A673 (cell line): ENCODE measurements around the gene SREBF1. TPM values are rescaled to one million over a fixed set of nuclear protein-coding genes. Genes with fewer than 3 reads are reported as not detected.

Source experiments
- BruUV-seq: library from RNA; stranded (reverse); fragments of 400-500 nt; replicated peaks from 2 replicates; lab custom pipeline; 2021; lab: Mats Ljungman, UMichigan
- CTCF ChIA-PET: fragments of 300-600 bp; sonication (Branson Sonifier 250); formaldehyde crosslinking; loops from one replicate; lab custom pipeline; 2022; ENCODE audit warnings: antibody characterized with exemption; lab: Charles Lee
- POLR2A ChIA-PET: fragments of 300-600 bp; sonication (Branson Sonifier 250); formaldehyde crosslinking; loops from one replicate; lab custom pipeline; 2022; ENCODE audit warnings: antibody characterized with exemption; ENCODE audit not compliant: low non-redundant PET; lab: Charles Lee
- DNase-seq: peaks from one replicate; pipeline ENCODE4 v3.0.0-alpha.2; 2015; ENCODE audit warnings: low spot score
- H3K27ac ChIP-seq: fragments of 200-600 bp; sonication (generic); 2 replicates; pipeline ENCODE4 v1.5.1; 2016; ENCODE audit warnings: mixed run types, low read depth, mild to moderate bottlenecking, mixed read lengths, antibody characterized with exemption, low read length; ENCODE audit not compliant: poor library complexity, severe bottlenecking
- H3K27me3 ChIP-seq: fragments of 200-600 bp; sonication (generic); replicated peaks from 2 replicates; pipeline ENCODE4 v1.6.1; 2017; ENCODE audit warnings: mixed run types, low read depth, mild to moderate bottlenecking, mixed read lengths, antibody characterized with exemption, low read length; ENCODE audit not compliant: insufficient read depth, poor library complexity
- H3K36me3 ChIP-seq: fragments of 200-600 bp; sonication (generic); 2 replicates; pipeline ENCODE4 v1.6.1; 2016; ENCODE audit warnings: mixed run types, mild to moderate bottlenecking, mixed read lengths, antibody characterized with exemption, low read length; ENCODE audit not compliant: insufficient read depth, poor library complexity, severe bottlenecking
- H3K4me1 ChIP-seq: fragments of 200-600 bp; sonication (generic); 2 replicates; pipeline ENCODE4 v1.6.1; 2017; ENCODE audit warnings: mixed run types, mild to moderate bottlenecking, mixed read lengths, antibody characterized with exemption, low read length; ENCODE audit not compliant: insufficient read depth, poor library complexity, severe bottlenecking
- H3K4me3 ChIP-seq: fragments of 200-600 bp; sonication (generic); 2 replicates; pipeline ENCODE4 v1.5.1; 2016; ENCODE audit warnings: low read depth, mixed run types, mild to moderate bottlenecking, mixed read lengths, low read length; ENCODE audit not compliant: poor library complexity, severe bottlenecking
- H3K9me3 ChIP-seq: fragments of 200-600 bp; sonication (generic); 2 replicates; pipeline ENCODE4 v1.6.1; 2016; ENCODE audit warnings: mixed run types, low read depth, mild to moderate bottlenecking, mixed read lengths, antibody characterized with exemption, low read length; ENCODE audit not compliant: poor library complexity, severe bottlenecking
- EZH2 ChIP-seq: fragments of 200-600 bp; sonication (generic); IDR thresholded peaks from 2 replicates; pipeline ENCODE4 v1.6.1; 2017; ENCODE audit warnings: borderline replicate concordance, low read depth, mild to moderate bottlenecking, mixed read lengths, antibody characterized with exemption, low read length; ENCODE audit not compliant: poor library complexity, severe bottlenecking
- intact Hi-C: fragments of 100-400 bp; cut with micrococcal nuclease; formaldehyde crosslinking; loops from one replicate; pipeline ENCODE4 v1.10.0; 2022; ENCODE audit not compliant: unreplicated experiment
- total RNA-seq: library from RNA; stranded (reverse); gene quantifications from 2 replicates; pipeline ENCODE4 v1.2.3, GENCODE V29; 2021
- TF ChIP-seq, protein P1 (sequence below): fragments of 300-800, 200-600 bp; sonication (generic); conservative IDR thresholded peaks from 2 replicates; pipeline ENCODE4 v1.5.1; 2017; ENCODE audit warnings: low read depth, mild to moderate bottlenecking, antibody characterized with exemption, low read length, moderate library complexity, mixed read lengths

The SREBF1 gene
- total RNA-seq, 1 experiment from 2014 or later = 240 TPM

DNA sequence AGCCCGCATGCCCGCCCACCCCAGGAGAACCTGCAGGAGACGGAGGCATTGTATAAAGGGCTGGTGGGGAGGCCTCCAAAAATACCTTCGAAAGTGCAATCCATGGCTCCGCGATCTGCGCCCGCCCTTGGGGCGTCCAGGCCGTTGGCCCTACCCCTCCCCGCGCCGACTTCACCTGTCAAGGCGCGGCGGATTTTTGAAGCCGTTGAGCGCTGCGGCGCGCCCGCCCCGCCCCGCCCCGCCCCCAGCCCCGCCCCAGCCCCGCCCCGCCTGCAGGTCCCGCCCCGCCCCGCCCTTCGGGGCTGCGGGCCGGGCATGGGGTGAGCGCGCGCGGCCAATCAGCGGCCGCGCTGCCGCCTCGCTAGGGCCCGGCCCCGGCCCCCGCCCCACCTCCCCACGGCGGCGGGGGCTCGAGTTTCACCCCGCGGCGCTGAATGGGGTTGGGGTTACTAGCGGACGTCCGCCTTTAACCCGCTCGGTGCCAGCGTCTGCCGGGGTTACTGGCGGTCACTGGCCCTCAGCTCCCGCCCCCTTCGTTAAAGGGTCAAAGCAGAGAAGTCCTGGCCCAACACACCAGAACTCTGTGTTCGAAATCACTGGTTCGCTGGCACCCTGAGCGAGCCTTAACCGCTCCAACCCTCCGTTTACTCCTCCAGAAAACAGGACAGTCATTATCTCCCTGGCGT lies 13.2 kb downstream of the SREBF1 start:
- peak overlapping the region; percentile 72 for H3K4me3 ChIP-seq
- H3K36me3 ChIP-seq = peaks cover 42% of the 10 kb centered on the region
- H3K27ac ChIP-seq = peak overlapping the region; percentile 97
- peaks cover 72% of the 10 kb centered on the region for H3K4me1 ChIP-seq
- intact Hi-C loops = no loop called here
- peak; percentile 96 for DNase-seq
- no peaks in the 10 kb centered on the region for H3K9me3 ChIP-seq
- no peaks in the 10 kb centered on the region for H3K27me3 ChIP-seq
- TF ChIP-seq, protein P1, sequence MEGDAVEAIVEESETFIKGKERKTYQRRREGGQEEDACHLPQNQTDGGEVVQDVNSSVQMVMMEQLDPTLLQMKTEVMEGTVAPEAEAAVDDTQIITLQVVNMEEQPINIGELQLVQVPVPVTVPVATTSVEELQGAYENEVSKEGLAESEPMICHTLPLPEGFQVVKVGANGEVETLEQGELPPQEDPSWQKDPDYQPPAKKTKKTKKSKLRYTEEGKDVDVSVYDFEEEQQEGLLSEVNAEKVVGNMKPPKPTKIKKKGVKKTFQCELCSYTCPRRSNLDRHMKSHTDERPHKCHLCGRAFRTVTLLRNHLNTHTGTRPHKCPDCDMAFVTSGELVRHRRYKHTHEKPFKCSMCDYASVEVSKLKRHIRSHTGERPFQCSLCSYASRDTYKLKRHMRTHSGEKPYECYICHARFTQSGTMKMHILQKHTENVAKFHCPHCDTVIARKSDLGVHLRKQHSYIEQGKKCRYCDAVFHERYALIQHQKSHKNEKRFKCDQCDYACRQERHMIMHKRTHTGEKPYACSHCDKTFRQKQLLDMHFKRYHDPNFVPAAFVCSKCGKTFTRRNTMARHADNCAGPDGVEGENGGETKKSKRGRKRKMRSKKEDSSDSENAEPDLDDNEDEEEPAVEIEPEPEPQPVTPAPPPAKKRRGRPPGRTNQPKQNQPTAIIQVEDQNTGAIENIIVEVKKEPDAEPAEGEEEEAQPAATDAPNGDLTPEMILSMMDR = no peak
- no peak for TF ChIP-seq EZH2
- ChIA-PET POLR2A (no interaction called here), CTCF (no interaction called here)
- no TSS peak for BruUV-seq

DNA sequence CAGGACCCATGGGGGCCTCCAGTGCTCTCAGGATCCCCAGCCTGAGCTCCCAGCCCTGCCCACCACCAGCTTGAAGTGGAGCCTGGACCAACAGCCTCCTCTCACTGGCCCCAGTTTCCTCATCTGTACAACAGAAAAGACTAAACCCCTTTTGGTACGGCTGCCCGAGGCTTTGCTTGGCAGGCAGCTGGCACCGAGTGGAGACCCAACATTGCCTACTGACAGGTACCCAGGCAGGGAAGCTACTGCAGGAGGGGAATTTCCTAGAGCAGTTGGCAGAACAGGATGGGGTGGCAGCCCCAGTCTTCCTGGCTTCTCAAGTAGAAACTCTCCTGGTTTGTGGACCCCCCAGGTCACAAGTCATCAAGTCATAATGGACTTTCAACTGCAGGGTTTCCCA lies 14.2 kb downstream of the SREBF1 start:
- TF ChIP-seq EZH2 = no peak
- TF ChIP-seq, protein P1 = no peak
- POLR2A ChIA-PET = no interaction called here
- no TSS peak for BruUV-seq
- CTCF ChIA-PET = no interaction called here
- Histone ChIP-seq H3K9me3 (no peaks in the 10 kb centered on the region), H3K4me3 (peak overlapping the region; percentile 72), H3K27ac (peak overlapping the region; percentile 83), H3K36me3 (peaks cover 50% of the 10 kb centered on the region), H3K4me1 (peaks cover 78% of the 10 kb centered on the region), H3K27me3 (no peaks in the 10 kb centered on the region)
- no peak for DNase-seq
- intact Hi-C loops = no loop called here

DNA sequence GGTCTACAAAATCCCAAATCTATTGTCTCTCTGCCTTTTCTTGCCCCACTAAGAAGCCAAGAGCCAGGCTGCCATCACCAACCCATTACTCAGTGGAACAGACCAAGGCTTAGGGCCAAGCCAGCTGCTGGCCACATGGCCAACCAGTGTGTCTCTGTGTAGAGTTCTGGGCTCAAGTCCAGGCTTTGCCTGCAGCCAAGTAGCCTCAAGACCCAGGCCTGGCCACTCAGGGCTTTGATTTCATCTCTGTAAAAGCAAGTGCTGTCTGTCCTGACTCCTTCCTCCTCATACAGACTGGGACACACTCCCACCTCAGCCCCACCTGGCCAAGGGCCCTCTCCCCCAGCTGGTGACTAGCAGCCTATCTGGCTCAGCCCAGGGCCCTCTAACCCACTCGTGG lies 14.6 kb downstream of the SREBF1 start:
- intact Hi-C loops = no loop called here
- TF ChIP-seq EZH2 = no peak
- TF ChIP-seq, protein P1 = no peak
- H3K36me3 ChIP-seq = peaks cover 54% of the 10 kb centered on the region
- POLR2A ChIA-PET = interaction anchor here (0.6 kb wide), 1 partner anchor 9 kb away, joined by 7 read pairs; no protein-coding TSS in a partner anchor
- no peaks in the 10 kb centered on the region for H3K27me3 ChIP-seq
- peaks cover 78% of the 10 kb centered on the region for H3K4me1 ChIP-seq
- H3K9me3 ChIP-seq = no peaks in the 10 kb centered on the region
- no peak for DNase-seq
- CTCF ChIA-PET = no interaction called here
- H3K27ac ChIP-seq = peak overlapping the region; percentile 83
- peak overlapping the region; percentile 72 for H3K4me3 ChIP-seq
- BruUV-seq = no TSS peak
